Hepatocyte (in vitro differentiated cells): ENCODE results near the gene KNTC1.

Experiments
- CTCF ChIP-seq: fragments of 200-600 bp; sonication (generic); IDR thresholded peaks from 2 replicates; pipeline ENCODE4 v1.5.1; 2016; ENCODE audit warnings: antibody characterized with exemption, mild to moderate bottlenecking; ENCODE audit not compliant: poor library complexity
- EZH2 ChIP-seq: fragments of 200-600 bp; sonication (generic); IDR thresholded peaks from 2 replicates; pipeline ENCODE4 v1.6.1; 2016; ENCODE audit warnings: antibody characterized with exemption, mild to moderate bottlenecking, borderline replicate concordance
- EZH2phosphoT487 ChIP-seq: fragments of 200-600 bp; sonication (generic); IDR thresholded peaks from one replicate; pipeline ENCODE4 v1.6.1; 2018; ENCODE audit warnings: antibody characterized with exemption, mild to moderate bottlenecking, low read depth, moderate library complexity; ENCODE audit not compliant: unreplicated experiment, severe bottlenecking

- TF ChIP-seq CTCF (no peak), EZH2phosphoT487 (no peak), EZH2 (no peak)
Observed at GRCh38 chr12:122563361-122563760, 36.3 kb downstream of the KNTC1 start.
